ENCODE data around the gene MFSD6. TPM values are rescaled to one million over a fixed set of nuclear protein-coding genes. Genes with fewer than 3 reads are reported as not detected.
"Not testable (repeated sequence)": the region's sequence is repeated elsewhere in the genome, so short reads cannot be mapped to it uniquely, and the experiment has no call there.

MFSD6 gene
- total RNA-seq, 1 donor from 2014 or later: 55.8 TPM

- intact Hi-C loops (cut with DNase I): no loop called here
- H3K27me3 ChIP-seq: no peaks in the 10 kb centered on the region
- H3K36me3 ChIP-seq: no peaks in the 10 kb centered on the region
- H3K4me1 ChIP-seq: peaks cover 33% of the 10 kb centered on the region
- no peak overlapping the region for H3K4me3 ChIP-seq
- DNase-seq (no peak), ATAC-seq (no peak)
- no peaks in the 10 kb centered on the region for H3K9me3 ChIP-seq
- TF ChIP-seq CTCF (IDR thresholded peaks at IDR 0.05): no peak
- H3K27ac ChIP-seq: no peak overlapping the region
Observed at GRCh38 chr2:190465060-190465459, 56.9 kb downstream of the MFSD6 start.

- intact Hi-C loops (cut with DNase I): no loop called here
- DNase-seq (no peak), ATAC-seq (no peak)
- peak overlapping the region; percentile 76 for H3K27ac ChIP-seq
- H3K27me3 ChIP-seq: no peaks in the 10 kb centered on the region
- TF ChIP-seq CTCF (IDR thresholded peaks at IDR 0.05): no peak
- H3K9me3 ChIP-seq: no peaks in the 10 kb centered on the region
- peaks cover 33% of the 10 kb centered on the region for H3K4me1 ChIP-seq
- H3K4me3 ChIP-seq: no peak overlapping the region
- peaks cover 9% of the 10 kb centered on the region for H3K36me3 ChIP-seq
Observed at GRCh38 chr2:190466819-190467446, 58.8 kb downstream of the MFSD6 start.

- ATAC-seq (no peak), DNase-seq (no peak)
- intact Hi-C loops (cut with DNase I): no loop called here
- no peaks in the 10 kb centered on the region for H3K27me3 ChIP-seq
- H3K4me3 ChIP-seq: no peak overlapping the region
- H3K36me3 ChIP-seq: peaks cover 9% of the 10 kb centered on the region
- TF ChIP-seq CTCF (IDR thresholded peaks at IDR 0.05): no peak
- peak overlapping the region; percentile 76 for H3K27ac ChIP-seq
- H3K9me3 ChIP-seq: no peaks in the 10 kb centered on the region
- H3K4me1 ChIP-seq: peaks cover 33% of the 10 kb centered on the region
Observed at GRCh38 chr2:190467575-190468083, 59.5 kb downstream of the MFSD6 start.

- peaks cover 33% of the 10 kb centered on the region for H3K4me1 ChIP-seq
- ATAC-seq: not testable (repeated sequence)
Observed at GRCh38 chr2:190468354-190468753, 60.2 kb downstream of the MFSD6 start.

GRCh38 chr2:190468814-190469569 is 60.8 kb downstream of the MFSD6 start:
- Histone ChIP-seq H3K4me3 (no peak overlapping the region), H3K9me3 (no peaks in the 10 kb centered on the region), H3K4me1 (peaks cover 33% of the 10 kb centered on the region), H3K27me3 (no peaks in the 10 kb centered on the region), H3K27ac (peak overlapping the region; percentile 76), H3K36me3 (peaks cover 9% of the 10 kb centered on the region)
- intact Hi-C loops (cut with DNase I): no loop called here
- TF ChIP-seq CTCF (IDR thresholded peaks at IDR 0.05): no peak
- ATAC-seq (peak; percentile 78), DNase-seq (no peak)

More at GRCh38 chr2:190468354-190468753, 60.2 kb downstream of the MFSD6 start:
- H3K9me3 ChIP-seq; DNase-seq; H3K4me3 ChIP-seq; intact Hi-C loops (cut with DNase I); H3K27me3 ChIP-seq; H3K36me3 ChIP-seq: not testable (repeated sequence)
- peak overlapping the region; percentile 76 for H3K27ac ChIP-seq

- ATAC-seq (peak; percentile 88), DNase-seq (no peak)
- Histone ChIP-seq H3K36me3 (peaks cover 9% of the 10 kb centered on the region), H3K27me3 (no peaks in the 10 kb centered on the region), H3K27ac (peak overlapping the region; percentile 76), H3K4me1 (peaks cover 33% of the 10 kb centered on the region), H3K9me3 (no peaks in the 10 kb centered on the region), H3K4me3 (no peak overlapping the region)
- TF ChIP-seq CTCF (IDR thresholded peaks at IDR 0.05): no peak
- intact Hi-C loops (cut with DNase I): no loop called here
Observed at GRCh38 chr2:190469771-190470170, 61.6 kb downstream of the MFSD6 start.
